GM18909 (cell line): ENCODE results near the gene LYZL6.

Experiments
- ATAC-seq: cut with Tn5 transposase; IDR thresholded peaks from one replicate; pipeline ENCODE4 v1.9.1; 2021; ENCODE audit warnings: mild to moderate bottlenecking; ENCODE audit not compliant: unreplicated experiment, poor library complexity

The LYZL6 gene

GRCh38 chr17:35943537-35943936 lies at the start of gene LYZL6:
TSS of gene LYZL6 (minus strand) at chr17:35943713. CDS start at chr17:35939356, 4,357 bp downstream.
- no peak for ATAC-seq

- ATAC-seq, result no peak
Observed at GRCh38 chr17:35991075-35991474, 47.6 kb upstream of the LYZL6 start.

DNA sequence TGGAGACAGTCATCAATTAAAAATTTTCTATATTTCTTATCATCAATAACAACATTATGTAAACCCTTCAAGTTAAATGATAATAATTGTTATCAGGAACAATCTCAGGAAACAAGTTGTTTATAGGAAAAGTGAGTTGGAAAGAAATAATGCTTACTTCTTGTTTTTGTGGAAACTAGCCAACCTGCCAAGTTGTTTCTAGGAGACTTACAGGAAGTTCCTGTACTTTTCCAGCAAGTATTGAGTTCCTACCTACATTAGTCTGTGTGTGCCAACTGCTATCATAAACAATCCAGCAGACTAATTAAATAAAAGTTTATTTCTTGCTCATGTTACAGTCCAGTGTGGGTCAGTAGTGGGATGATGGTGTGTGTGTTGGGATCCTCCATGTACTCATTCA lies 44.7 kb upstream of the LYZL6 start:
- no peak for ATAC-seq

GRCh38 chr17:35986643-35987042 lies 43.1 kb upstream of the LYZL6 start, which contains the start of gene CCL14:
TSS of gene CCL14 (minus strand) at chr17:35986729. CDS start at chr17:35986649, 80 bp downstream.
- no peak for ATAC-seq

- ATAC-seq, result no peak
Observed at GRCh38 chr17:35984140-35984539, 40.6 kb upstream of the LYZL6 start.

DNA sequence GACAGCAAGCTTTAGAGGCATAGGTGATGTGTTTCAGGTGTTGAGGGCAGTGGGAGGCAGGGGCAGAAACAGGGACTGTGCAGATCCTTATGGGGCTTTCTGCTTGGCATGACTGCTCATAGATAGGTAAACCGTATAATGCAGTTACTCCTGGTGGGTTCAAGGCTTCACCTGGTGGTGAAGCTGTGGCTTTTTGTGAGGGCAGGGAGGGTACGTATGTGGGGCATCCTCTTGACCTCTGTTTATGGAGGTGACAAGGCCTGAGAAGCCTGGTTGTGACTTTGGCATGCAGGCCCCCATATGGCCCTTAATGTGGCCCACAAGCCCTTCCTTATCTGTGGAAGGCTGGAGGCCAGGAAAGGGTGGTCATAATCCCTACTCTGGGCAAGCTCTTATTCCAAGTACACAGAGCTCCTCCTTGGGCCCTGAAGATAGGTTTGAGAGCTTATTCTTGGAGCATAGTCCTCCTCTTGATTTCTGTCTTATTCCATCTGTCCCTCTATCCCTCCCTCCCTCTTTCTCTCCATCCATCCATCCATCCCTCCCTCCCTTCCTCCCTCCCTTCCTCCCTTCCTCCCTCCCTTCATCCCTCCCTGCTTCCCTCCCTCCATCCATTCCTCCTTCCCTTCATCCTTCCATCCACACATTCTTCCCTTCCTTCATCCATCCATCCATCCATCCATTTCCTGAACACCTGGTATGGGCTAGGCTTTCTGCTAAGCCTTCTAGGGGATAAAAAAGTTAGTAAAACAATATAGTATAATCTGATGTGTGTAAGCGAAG lies 39.1 kb upstream of the LYZL6 start:
- no peak for ATAC-seq

- ATAC-seq, result no peak
Observed at GRCh38 chr17:35981908-35982330, 38.4 kb upstream of the LYZL6 start.

DNA sequence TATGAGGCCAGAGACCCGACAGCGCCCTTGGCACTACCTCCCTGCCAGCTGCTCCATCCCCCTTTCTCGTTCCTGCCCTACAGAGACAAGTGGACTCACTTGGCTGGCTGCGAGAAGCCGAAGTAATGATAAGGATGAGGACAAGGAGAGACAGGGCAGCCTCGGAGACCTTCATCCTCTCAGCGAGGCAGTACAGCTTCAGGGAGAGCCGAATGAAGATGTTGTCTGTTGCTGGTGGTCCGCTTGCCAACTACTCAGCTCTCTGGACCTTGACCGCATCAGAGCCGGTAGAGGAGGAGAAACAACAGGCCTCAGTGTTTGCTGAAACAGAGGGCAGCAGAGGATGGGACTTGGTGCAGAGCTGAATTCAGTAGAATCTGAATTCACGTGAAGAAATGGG lies 37.7 kb upstream of the LYZL6 start, which contains the start of gene CCL16:
TSS of gene CCL16 (minus strand) at position 252 of the 400 bp plus-strand sequence. CDS start at position 175, 77 bp downstream.
- ATAC-seq, result no peak

DNA sequence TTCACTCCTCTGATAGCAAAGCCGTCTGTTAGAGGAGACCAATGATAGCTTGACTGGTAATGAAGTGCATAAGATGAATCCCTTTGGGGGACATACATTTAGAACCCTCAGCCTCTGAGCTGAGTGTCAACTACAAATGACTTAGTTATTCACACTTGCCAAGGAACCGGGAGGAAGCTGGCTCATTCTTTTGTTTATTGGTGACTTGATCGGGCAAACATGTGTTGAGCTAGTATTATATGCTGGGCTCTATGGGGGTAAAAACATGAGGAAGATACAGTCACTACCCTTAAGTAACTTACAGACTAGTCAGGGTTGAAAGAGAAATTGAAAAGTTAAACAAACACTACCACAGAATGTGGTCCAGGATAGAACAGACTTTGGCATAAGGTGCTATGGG lies 34.8 kb upstream of the LYZL6 start:
- no peak for ATAC-seq

- ATAC-seq, result no peak
Observed at GRCh38 chr17:35977509-35977908, 34.0 kb upstream of the LYZL6 start.

DNA sequence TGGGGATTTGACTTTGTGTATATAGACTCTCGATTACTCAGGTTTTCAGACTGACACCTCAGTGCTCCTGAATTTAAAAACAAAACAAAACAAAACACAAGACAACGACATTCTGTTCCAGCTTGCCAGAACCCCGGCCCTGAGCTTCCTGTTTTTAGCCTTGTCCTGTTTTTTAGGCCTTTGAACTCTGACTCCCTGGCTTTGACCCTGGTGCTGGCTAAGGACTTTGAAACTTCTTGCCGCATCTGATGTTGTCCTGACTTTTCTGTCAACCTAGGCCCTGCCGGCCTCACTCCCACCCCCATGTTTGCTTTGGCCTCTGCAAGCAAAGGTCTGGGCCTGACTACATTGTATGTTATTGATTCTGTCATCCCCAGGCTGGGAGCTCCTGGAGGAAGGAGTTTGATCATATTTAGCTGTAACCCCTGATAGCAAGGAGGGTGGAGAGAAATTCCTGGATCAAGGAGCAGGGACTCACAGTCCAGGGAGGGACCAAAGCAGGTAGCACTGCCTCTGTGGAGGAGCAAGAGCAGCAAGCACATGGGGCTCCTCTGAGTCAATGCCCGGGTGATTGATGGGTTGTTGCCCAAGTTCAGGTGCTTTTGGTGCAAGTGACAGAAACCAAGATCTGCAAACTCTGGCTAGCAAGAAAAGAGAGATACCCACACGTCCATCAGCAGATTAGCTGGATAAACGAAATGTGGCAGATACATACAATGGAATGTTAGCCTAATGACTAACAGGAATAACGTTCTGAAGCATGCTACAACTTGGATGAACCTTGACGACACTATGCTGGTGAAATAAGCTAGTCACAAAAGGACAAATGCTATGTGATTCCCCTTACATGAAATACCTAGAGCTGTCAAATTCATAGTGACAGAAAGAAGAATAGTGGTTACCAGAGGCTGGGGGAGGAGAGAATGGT lies 30.1 kb upstream of the LYZL6 start:
- no peak for ATAC-seq

DNA sequence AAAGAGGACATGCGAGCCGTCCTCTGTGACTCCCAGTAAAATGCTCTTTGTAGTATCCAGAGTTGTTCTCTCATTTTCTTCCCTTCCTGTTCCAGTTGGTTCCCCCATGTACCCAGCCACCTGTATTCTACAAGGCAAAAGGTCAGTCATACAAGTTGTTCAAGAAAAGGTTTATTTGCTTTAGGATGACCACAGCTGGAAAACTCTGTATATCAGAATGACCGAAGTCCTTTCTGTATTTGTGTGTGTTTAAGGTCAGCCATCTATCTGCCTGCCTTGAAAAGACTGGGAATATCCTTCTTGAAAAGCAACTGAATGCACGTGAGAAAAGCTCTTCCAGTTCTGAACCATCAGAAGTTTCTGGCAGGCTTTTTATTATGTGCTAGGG lies 29.4 kb upstream of the LYZL6 start:
- ATAC-seq, result no peak

DNA sequence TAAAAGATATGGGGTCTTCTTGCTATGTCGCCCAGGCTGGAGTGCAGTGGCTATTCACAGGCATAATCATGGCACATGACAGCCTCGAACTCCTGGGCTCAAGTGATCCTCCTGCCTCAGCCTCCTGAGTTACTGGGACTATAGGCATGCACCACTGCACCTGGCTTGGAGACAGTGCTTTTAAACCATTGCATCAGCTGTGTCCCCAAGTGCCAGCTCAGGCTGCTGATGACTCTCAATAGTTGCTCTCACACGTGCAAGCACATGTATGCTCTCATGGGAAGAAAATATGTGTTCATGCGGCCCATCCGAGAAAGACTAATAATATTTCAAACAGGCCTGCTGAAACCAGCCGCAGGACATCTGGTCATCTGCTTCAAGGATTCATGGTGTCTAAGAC lies 29.0 kb upstream of the LYZL6 start:
- no peak for ATAC-seq

DNA sequence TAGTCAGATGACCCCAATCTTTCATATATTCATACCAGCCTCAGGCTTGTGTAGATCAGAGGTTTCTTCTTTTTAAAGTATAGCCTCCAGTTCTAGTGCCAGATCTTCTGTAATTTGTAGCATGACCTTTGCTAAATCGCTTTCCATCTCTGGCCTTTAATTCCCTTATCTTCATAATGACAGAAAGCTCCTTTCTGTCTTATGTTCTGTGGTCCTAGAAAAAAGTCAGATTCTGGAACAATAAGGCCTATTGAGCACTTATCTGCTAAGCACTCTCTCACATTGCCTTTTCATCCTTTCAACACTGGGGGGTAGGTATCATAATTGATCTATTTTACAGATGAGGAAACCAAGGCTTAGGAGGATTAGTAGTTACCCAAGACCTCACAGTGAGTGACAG lies 28.6 kb upstream of the LYZL6 start:
- no peak for ATAC-seq

DNA sequence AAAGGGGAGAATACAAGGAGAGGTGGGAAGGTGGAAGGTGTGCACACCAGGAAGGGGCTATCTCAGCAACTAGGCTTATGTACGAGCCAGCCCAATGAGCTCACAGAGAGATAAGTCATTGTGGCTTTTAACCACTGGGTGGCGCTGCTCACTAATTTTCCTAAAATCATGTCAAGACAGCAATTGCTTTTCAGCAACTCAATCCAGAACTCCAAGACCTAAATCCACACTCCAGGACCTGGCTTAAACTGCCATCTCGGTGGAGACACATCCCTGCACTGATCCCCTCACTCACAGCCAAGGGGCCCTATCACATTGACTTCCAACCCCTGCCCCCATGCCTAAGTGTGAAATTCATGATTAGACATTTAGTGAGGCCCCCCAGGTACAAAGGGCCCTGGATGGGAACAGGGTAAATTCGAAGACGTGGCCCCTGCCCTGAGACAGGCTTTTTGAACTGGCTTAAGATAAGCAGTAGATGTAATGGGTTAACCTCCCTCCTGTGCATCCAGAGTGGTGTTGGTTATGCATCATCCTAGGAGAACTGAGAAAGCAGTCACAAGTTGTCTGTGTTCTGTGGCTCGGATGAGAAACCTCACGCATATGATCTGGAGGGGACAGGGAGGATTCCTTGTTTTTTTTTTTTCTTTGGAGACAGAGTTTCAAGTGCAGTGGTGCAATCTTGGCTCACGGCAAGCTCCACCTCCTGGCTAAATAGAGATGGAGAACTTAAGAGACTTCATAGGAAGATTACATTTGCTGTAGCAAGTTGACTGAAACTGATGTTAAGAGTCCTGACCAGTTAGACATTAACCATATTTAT lies 26.3 kb upstream of the LYZL6 start:
- ATAC-seq, result no peak

GRCh38 chr17:35968520-35969054 lies 25.1 kb upstream of the LYZL6 start:
- ATAC-seq, result no peak

DNA sequence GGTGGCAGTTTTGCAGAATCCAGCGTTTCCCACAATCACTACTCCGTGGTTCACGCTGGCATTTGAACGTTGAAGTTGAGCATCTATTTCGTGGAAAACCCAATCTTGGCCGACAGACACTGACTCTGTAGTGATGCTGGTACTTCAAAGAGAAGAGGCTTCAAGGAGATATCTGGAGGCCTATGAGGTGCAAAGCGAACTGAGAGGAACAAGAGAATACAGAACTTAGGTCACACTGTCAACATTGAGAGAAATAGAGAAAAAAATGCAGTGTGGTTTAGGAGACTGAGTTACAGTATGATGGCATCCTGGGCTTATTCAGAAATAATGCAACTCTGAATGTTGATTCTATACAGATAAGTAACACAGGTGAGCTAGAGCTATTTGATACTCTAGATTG lies 21.8 kb upstream of the LYZL6 start:
- ATAC-seq, result no peak

- ATAC-seq, result no peak
Observed at GRCh38 chr17:35963663-35964062, 20.1 kb upstream of the LYZL6 start.

DNA sequence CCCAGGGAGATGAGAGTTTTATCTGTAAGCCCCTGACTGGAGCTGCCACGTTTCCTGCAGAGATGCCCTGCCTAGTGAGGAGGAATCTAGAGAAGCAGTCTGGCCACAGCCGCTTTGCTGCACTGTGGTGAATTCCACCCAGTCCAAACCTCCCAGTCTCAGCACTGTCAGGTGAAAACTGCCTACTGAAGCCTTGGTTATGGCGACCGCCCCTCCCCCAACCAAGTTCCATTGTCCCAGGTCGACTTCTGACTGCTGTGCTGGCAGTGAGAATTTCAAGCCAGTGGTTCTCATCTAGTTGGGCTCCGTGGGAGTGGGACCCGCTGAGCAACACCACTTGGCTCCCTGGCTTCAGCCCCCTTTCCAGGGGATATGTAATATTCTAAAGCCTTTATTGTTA lies 10.2 kb upstream of the LYZL6 start:
- ATAC-seq, result no peak

DNA sequence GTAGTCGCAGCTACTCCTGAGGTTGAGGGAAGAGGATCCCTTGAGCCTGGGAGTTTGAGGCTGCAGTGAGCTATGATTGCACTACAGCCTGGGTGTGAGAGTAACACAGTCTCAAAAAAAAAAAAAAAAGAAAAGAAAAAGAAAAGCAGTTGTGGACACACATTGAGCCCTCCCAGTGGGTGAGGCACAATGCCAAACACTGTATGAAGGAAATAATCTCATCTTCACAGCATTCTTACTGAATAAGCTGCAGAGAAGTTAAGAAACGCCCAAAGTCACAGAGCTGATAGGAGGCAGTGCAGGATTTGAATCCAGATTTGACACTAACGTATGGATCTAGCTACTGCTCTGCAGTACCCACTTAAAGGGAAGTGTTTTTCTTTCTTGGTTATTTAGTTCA lies 5.9 kb upstream of the LYZL6 start:
- no peak for ATAC-seq
